ENCODE measurements around the gene COG5. TPM values are rescaled to one million over a fixed set of nuclear protein-coding genes. Genes with fewer than 3 reads are reported as not detected.

COG5 gene
- total and polyA plus RNA-seq, 2 of the 8 experiments (the other 6 are each of a cell fraction or from before 2014, with no cell fraction given): 10.5 to 28.1 TPM

GRCh38 chr7:107584716-107585115, 21.0 kb upstream of the COG5 start:
- H3K4ac ChIP-seq (replicated peaks; ENCODE audit: insufficient read length, low read depth, low read length): no peak overlapping the region
- H3K23me2 ChIP-seq (ENCODE audit: low read depth, low read length): peaks cover 2% of the 10 kb centered on the region; the same call in 1 of the 2 replicates
- H2BK5ac ChIP-seq (ENCODE audit: low read depth, low read length): no peak overlapping the region
- no peak overlapping the region for H4K8ac ChIP-seq (ENCODE audit: extremely low read depth, insufficient read depth, low read length)
- no peak overlapping the region for H3K56ac ChIP-seq (replicated peaks; ENCODE audit: insufficient read length, low read depth, low read length)
- H2BK12ac ChIP-seq (ENCODE audit: low read depth, low read length): no peak overlapping the region
- no peaks in the 10 kb centered on the region for H3K79me1 ChIP-seq (ENCODE audit: low read depth, low read length)
- H2AK5ac ChIP-seq (ENCODE audit: low read depth, low read length): no peak overlapping the region
- POLR2A ChIA-PET (ENCODE audit: partially characterized antibody): interaction anchor here (1.4 kb wide), 1 partner anchor 21 kb away, joined by 3 read pairs; the partner anchor contains the start of genes COG5 and DUS4L
- FAIRE-seq (no peak), DNase-seq (ENCODE audit: low read depth in 1 of 2, low spot score in 2 of 2) (no peak)
- no peak overlapping the region for H3K4me3 ChIP-seq (ENCODE audit: extremely low read depth in 1 of 4, insufficient read depth in 2 of 4, low read depth in 3 of 4, low read length in 4 of 4)
- no peak overlapping the region for H3K27ac ChIP-seq (ENCODE audit: low read depth, low read length)
- no peak overlapping the region for H2BK20ac ChIP-seq (ENCODE audit: low read length)
- H3K18ac ChIP-seq (ENCODE audit: extremely low read depth, low read length): no peak overlapping the region
- no peak overlapping the region for H4K91ac ChIP-seq (replicated peaks; ENCODE audit: insufficient read length, low read length)
- H3K27me3 ChIP-seq (replicated peaks in 1 of 4; ENCODE audit: control insufficient read depth in 3 of 4, extremely low read depth in 1 of 4, insufficient read depth in 3 of 4, low read length in 3 of 4): no peaks in the 10 kb centered on the region
- no peaks in the 10 kb centered on the region for H3K79me2 ChIP-seq (ENCODE audit: control insufficient read depth in 1 of 2, insufficient read depth in 2 of 2, low read length in 2 of 2)
- H3K14ac ChIP-seq (ENCODE audit: insufficient read length): no peak overlapping the region
- no peak overlapping the region for H3K4me2 ChIP-seq (ENCODE audit: insufficient read depth in 1 of 2, low read depth in 2 of 2, low read length in 2 of 2)
- no peak overlapping the region for H2AFZ ChIP-seq (ENCODE audit: low read length)
- H3K36me3 ChIP-seq (ENCODE audit: control insufficient read depth in 2 of 4, insufficient read depth in 4 of 4, low read length in 3 of 4): 0 out of 8 replicates have a peak, but pooled peaks cover 0 to 3% (median 0%) of the 10 kb centered on the region in 4 experiments
- CTCF ChIA-PET (ENCODE audit: partially characterized antibody): interaction anchor here (0.6 to 1.4 kb wide), 3 partner anchors 22 to 218 kb away, joined by 3 to 4 read pairs (median 3); no protein-coding TSS in a partner anchor
- H3K23ac ChIP-seq (ENCODE audit: insufficient read length): no peak overlapping the region
- no peak overlapping the region for H4K5ac ChIP-seq (ENCODE audit: insufficient read length, low read depth, low read length)
- no peak overlapping the region for H2BK15ac ChIP-seq (ENCODE audit: low read length)
- peaks cover 3% of the 10 kb centered on the region in 2 experiments; a peak in 2 of 4 replicates for H3K9me3 ChIP-seq (ENCODE audit: insufficient read depth in 2 of 2, low read depth in 1 of 2, low read length in 1 of 2)
- no peaks in the 10 kb centered on the region for H3K4me1 ChIP-seq (replicated peaks in 1 of 4; ENCODE audit: control insufficient read depth in 3 of 4, insufficient read depth in 4 of 4, low read length in 3 of 4)
- WGBS, 2 experiments (ENCODE audit: extremely low coverage in 1 of 2, insufficient coverage in 1 of 2, insufficient read length in 1 of 2, insufficient replicate concordance in 2 of 2, low coverage in 1 of 2, low lambda C conversion rate in 2 of 2, missing lambda C conversion rate in 1 of 2): 89% methylated on average over 2 of the region's 2 CpGs; no CpG with 5 or more reads in 1 of the 2 experiments
- no peak overlapping the region for H2BK120ac ChIP-seq (replicated peaks; ENCODE audit: low read depth, low read length)
- no peak overlapping the region for H3K9ac ChIP-seq (replicated peaks in 1 of 4; ENCODE audit: extremely low read depth in 1 of 4, low read depth in 3 of 4, low read length in 3 of 4)
- TF ChIP-seq PHF8 (conservative IDR thresholded peaks at IDR 0.05; ENCODE audit: low read depth, low read length): no peak
- no peak for TF ChIP-seq POLR2AphosphoS5 (IDR thresholded peaks at IDR 0.05; ENCODE audit: low read depth, low read length)
- no peak for TF ChIP-seq BACH1 (IDR thresholded peaks at IDR 0.05; ENCODE audit: low read length)
- no peak for TF ChIP-seq ZNF274 (IDR thresholded peaks at IDR 0.05; ENCODE audit: borderline replicate concordance, extremely low read depth, low read length)
- TF ChIP-seq SAP30 (IDR thresholded peaks at IDR 0.05; ENCODE audit: insufficient read depth, insufficient replicate concordance, low read length): no peak
- TF ChIP-seq KDM5A (IDR thresholded peaks at IDR 0.05; ENCODE audit: low read length): no peak
- no peak for TF ChIP-seq FOSL1 (IDR thresholded peaks at IDR 0.05; ENCODE audit: insufficient read depth, low read depth, low read length)
- H4K20me1 ChIP-seq (replicated peaks in 1 of 2; ENCODE audit: control insufficient read depth in 1 of 2, insufficient read depth in 2 of 2, low read length in 2 of 2): no peaks in the 10 kb centered on the region
